Activated CD4-positive, alpha-beta memory T cell treated with anti-CD3 and anti-CD28 coated beads, Interleukin-2, amount 10 ng/mL, durations not matched to agents 7 days and 5 days (primary cell): ENCODE data around the gene SIDT2. TPM values are rescaled to one million over a fixed set of nuclear protein-coding genes. Genes with fewer than 3 reads are reported as not detected.

ENCODE experiments used
- CTCF ChIA-PET: fragments of 350-600 bp; sonication (Branson Sonifier 250); formaldehyde crosslinking; loops from one replicate; lab custom pipeline; 2021; ENCODE audit warnings: antibody characterized with exemption, inconsistent platforms; lab: Charles Lee
- POLR2A ChIA-PET: fragments of 350-600 bp; sonication (Branson Sonifier 250); formaldehyde crosslinking; loops from one replicate; lab custom pipeline; 2021; ENCODE audit warnings: antibody characterized with exemption; lab: Charles Lee
- DNase-seq: peaks from one replicate; pipeline ENCODE4 v3.0.0-alpha.2; 2020
- H3K27ac Mint-ChIP-seq: one replicate; pipeline ENCODE4 v1.8.0; 2021; ENCODE audit warnings: mild to moderate bottlenecking, mixed read lengths
- H3K27me3 Mint-ChIP-seq: one replicate; pipeline ENCODE4 v1.8.0; 2021; ENCODE audit warnings: mixed read lengths
- H3K36me3 Mint-ChIP-seq: one replicate; pipeline ENCODE4 v1.8.0; 2021; ENCODE audit warnings: low read depth, mixed read lengths
- H3K4me1 Mint-ChIP-seq: one replicate; pipeline ENCODE4 v1.8.0; 2021; ENCODE audit warnings: mixed read lengths
- H3K4me3 Mint-ChIP-seq: one replicate; pipeline ENCODE4 v1.8.0; 2021; ENCODE audit warnings: mild to moderate bottlenecking, mixed read lengths
- H3K9me3 Mint-ChIP-seq: one replicate; pipeline ENCODE4 v1.8.0; 2021; ENCODE audit warnings: mixed read lengths
- total RNA-seq, 2 experiments: library from RNA; stranded (reverse); gene quantifications; one replicate each; pipeline ENCODE4 v1.2.3, GENCODE V29; 2021

The SIDT2 gene
- total RNA-seq, 2 experiments from 2014 or later, result 38.1 to 42.9 TPM

DNA sequence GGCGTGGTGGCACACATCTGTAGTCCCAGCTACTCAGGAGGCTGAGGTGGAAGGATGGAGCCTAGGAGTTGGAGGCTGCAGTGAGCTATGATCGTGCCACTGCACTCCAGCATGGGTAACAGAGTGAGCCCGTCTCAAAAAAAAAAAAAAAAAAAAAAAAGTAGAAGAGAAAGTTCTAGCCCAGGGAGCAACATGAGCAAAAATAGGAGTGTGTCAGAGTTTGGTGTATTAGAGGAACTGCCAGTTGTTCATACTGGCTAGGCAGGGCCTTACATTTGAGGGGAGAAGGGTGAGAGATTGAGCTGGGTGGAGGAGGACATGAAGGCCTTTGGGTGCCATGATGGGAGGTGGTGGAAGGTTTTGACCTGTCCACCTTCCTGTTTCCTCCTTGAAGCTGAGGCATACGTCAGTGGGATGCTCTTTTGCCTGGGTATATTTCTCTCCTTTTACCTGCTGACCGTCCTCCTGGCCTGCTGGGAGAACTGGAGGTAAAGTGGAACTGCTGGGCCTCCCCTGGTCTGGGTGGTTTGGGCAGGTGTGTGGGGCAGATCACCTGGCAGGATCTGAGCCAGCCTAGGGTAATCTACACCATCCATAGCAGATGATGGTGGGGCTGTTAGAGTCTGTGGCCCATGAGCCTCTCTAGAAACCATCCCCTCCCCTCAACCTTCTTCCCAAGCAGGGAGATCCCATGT, 7.3 kb downstream of the SIDT2 start:
- no peak overlapping the region for H3K4me3 Mint-ChIP-seq
- peaks cover 4% of the 10 kb centered on the region for H3K4me1 Mint-ChIP-seq
- no peak overlapping the region for H3K27ac Mint-ChIP-seq
- H3K9me3 Mint-ChIP-seq, result no peaks in the 10 kb centered on the region
- CTCF ChIA-PET, result interaction anchor here (0.6 to 0.8 kb wide), 3 partner anchors 40 to 1313 kb away, joined by 3 to 4 read pairs (median 3); no protein-coding TSS in a partner anchor
- DNase-seq, result no peak
- H3K36me3 Mint-ChIP-seq, result peaks cover 18% of the 10 kb centered on the region
- H3K27me3 Mint-ChIP-seq, result no peaks in the 10 kb centered on the region
- POLR2A ChIA-PET, result interaction anchor here (0.6 kb wide), 1 partner anchor 745 kb away, joined by 3 read pairs; no protein-coding TSS in a partner anchor

- no peak for DNase-seq
- ChIA-PET CTCF (interaction anchor here (0.6 kb wide), 2 partner anchors 297 to 1312 kb away, joined by 3 read pairs; no protein-coding TSS in a partner anchor), POLR2A (no interaction called here)
- Mint-ChIP-seq H3K27me3 (no peaks in the 10 kb centered on the region), H3K4me3 (no peak overlapping the region), H3K9me3 (no peaks in the 10 kb centered on the region), H3K4me1 (no peaks in the 10 kb centered on the region), H3K27ac (no peak overlapping the region), H3K36me3 (peaks cover 18% of the 10 kb centered on the region)
Measured at GRCh38 chr11:117186431-117186761, 7.9 kb downstream of the SIDT2 start.

DNA sequence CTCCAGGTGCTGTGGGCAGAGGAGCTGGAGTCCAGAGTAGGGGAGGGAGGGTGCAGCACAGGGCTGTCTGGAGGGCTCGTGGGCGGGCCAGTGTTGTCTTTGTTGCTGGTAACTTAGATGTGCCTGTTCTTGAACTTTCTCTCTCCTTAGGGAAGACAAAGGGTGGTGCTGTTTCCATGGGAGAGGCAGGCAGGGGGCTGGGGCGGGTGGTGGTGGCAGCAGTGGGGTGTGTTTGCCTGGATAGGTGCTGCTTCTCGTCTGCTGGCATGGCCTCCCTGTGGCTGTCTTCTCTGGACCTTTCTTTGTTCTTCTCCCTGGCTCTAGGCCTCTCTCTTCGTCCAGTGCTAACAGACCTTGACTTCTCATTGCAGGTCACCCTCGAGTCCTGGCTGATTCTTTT, 8.5 kb downstream of the SIDT2 start:
- no peak overlapping the region for H3K4me3 Mint-ChIP-seq
- H3K4me1 Mint-ChIP-seq, result no peaks in the 10 kb centered on the region
- peaks cover 23% of the 10 kb centered on the region for H3K36me3 Mint-ChIP-seq
- ChIA-PET CTCF (no interaction called here), POLR2A (no interaction called here)
- H3K9me3 Mint-ChIP-seq, result no peaks in the 10 kb centered on the region
- no peak for DNase-seq
- H3K27me3 Mint-ChIP-seq, result no peaks in the 10 kb centered on the region
- H3K27ac Mint-ChIP-seq, result no peak overlapping the region

GRCh38 chr11:117187428-117187798, 8.9 kb downstream of the SIDT2 start:
- ChIA-PET CTCF (no interaction called here), POLR2A (no interaction called here)
- H3K4me1 Mint-ChIP-seq, result no peaks in the 10 kb centered on the region
- H3K4me3 Mint-ChIP-seq, result no peak overlapping the region
- H3K27ac Mint-ChIP-seq, result no peak overlapping the region
- H3K9me3 Mint-ChIP-seq, result no peaks in the 10 kb centered on the region
- H3K27me3 Mint-ChIP-seq, result no peaks in the 10 kb centered on the region
- H3K36me3 Mint-ChIP-seq, result peaks cover 25% of the 10 kb centered on the region
- no peak for DNase-seq

DNA sequence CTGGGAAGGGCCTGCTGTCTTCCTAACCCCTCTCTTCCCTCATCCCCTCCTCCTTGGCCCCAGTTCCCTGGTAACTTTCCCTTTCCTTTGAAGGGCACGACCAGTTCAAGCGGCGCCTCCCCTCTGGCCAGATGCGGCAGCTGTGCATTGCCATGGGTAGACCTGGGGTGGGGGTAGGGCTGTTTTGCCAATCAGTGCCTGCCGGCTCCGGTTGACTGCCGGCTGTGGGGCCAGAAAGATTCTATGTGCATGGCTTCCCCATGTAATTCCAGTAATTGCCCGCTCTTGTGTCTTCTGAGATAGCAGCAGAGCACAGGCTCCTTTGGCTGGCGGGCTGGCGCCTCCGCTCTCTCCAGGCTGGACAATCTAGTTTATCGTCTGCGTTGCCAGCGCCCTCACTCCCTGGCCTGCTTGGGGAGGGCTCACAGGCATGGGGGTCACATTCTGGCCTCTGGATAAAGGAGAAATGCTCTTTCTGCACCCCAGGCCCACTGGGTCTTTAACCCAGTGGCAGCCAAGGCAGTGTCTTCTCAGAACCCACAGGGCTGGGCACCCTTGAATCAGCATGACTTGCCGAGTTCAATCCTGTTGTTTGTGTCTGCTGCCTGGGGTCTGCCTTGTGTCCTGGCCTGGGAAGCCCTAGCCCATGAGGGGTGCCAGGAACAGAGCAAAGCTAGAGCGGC, 9.4 kb downstream of the SIDT2 start:
- ChIA-PET CTCF (no interaction called here), POLR2A (interaction anchor here (1.0 to 1.8 kb wide), 2 partner anchors 9 to 14 kb away, joined by 3 read pairs; no protein-coding TSS in a partner anchor)
- no peak for DNase-seq

GRCh38 chr11:117188620-117189081, 10.1 kb downstream of the SIDT2 start:
- H3K4me1 Mint-ChIP-seq, result peaks cover 2% of the 10 kb centered on the region
- no peaks in the 10 kb centered on the region for H3K27me3 Mint-ChIP-seq
- H3K27ac Mint-ChIP-seq, result no peak overlapping the region
- CTCF ChIA-PET, result no interaction called here
- peaks cover 23% of the 10 kb centered on the region for H3K36me3 Mint-ChIP-seq
- H3K4me3 Mint-ChIP-seq, result no peak overlapping the region
- DNase-seq, result no peak
- no peaks in the 10 kb centered on the region for H3K9me3 Mint-ChIP-seq
- POLR2A ChIA-PET, result interaction anchor here (0.6 to 1.8 kb wide), 3 partner anchors 9 to 838 kb away, joined by 3 read pairs; no protein-coding TSS in a partner anchor

More for the DNA sequence above, 9.4 kb downstream of the SIDT2 start:
- Mint-ChIP-seq H3K4me1 (peaks cover 1% of the 10 kb centered on the region), H3K27me3 (no peaks in the 10 kb centered on the region), H3K27ac (no peak overlapping the region), H3K36me3 (peaks cover 25% of the 10 kb centered on the region), H3K4me3 (no peak overlapping the region), H3K9me3 (no peaks in the 10 kb centered on the region)

DNA sequence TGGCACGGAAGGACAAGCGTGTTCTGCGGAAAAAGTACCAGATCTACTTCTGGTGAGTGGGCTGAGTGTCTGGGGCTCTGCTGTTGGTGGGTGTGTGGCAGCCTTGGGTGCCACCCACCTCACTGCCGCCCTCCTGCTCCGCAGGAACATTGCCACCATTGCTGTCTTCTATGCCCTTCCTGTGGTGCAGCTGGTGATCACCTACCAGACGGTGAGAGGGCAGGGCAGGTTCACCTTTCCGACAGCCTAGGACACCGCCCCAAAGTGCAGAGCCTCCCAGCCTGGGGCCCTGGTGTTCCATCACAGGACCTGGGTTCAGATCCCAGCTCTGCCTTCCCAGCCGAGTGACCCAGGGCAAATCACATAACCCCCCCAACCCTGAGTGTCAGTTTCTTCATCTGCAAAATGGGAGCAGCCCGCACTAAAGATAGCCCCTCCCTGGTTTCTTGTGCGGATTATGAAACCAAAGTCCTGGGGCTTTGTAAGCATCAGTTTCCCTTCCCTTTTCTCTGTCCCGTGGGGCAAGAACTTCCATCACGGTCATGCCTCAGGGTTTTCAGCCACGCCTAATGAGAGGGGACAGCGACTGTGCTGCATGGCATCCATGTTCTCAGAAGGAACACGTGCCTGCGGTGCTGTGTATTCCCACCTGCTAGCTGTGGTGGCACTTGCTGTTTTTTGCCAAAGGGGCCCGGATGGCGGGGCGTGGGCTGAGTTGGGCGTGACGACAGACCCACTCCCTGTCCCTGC, 10.8 kb downstream of the SIDT2 start:
- no peak overlapping the region for H3K27ac Mint-ChIP-seq
- CTCF ChIA-PET, result interaction anchor here (0.9 kb wide), 1 partner anchor 9 kb away, joined by 3 read pairs; no protein-coding TSS in a partner anchor
- peaks cover 16% of the 10 kb centered on the region for H3K36me3 Mint-ChIP-seq
- H3K27me3 Mint-ChIP-seq, result no peaks in the 10 kb centered on the region
- no peaks in the 10 kb centered on the region for H3K9me3 Mint-ChIP-seq
- no peak overlapping the region for H3K4me3 Mint-ChIP-seq
- H3K4me1 Mint-ChIP-seq, result peaks cover 2% of the 10 kb centered on the region
- no peak for DNase-seq
- POLR2A ChIA-PET, result interaction anchor here (0.6 to 1.8 kb wide), 3 partner anchors 10 to 837 kb away, joined by 3 read pairs; no protein-coding TSS in a partner anchor

- ChIA-PET POLR2A (no interaction called here), CTCF (interaction anchor here (0.9 kb wide), 1 partner anchor 10 kb away, joined by 3 read pairs; no protein-coding TSS in a partner anchor)
- DNase-seq, result no peak
Measured at GRCh38 chr11:117189941-117190544, 11.5 kb downstream of the SIDT2 start.

DNA sequence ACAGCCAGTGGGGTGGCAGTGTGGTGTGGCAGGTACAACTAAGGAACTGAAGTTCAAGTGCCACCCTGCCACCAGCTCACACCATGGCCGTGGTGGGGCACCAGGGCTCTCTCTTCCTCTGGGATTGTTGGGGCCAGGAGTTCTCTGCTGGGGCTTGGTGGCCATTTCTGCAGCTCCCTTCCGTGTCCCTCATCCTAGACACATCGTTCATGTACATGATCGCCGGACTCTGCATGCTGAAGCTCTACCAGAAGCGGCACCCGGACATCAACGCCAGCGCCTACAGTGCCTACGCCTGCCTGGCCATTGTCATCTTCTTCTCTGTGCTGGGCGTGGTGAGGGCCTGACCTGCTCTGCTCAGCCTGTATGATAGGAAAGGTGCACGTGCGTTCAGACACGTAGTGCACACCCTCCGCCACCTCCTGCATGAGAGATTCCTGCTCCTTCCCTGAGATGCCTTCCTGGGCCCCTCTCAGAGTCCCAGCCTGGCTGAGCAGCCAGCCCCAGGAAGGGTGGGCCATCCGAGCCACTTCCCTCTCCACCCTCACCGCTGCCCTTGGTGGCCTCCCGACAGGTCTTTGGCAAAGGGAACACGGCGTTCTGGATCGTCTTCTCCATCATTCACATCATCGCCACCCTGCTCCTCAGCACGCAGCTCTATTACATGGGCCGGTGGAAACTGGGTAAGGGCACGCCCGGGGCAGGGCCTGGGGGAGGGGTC, 13.3 kb downstream of the SIDT2 start:
- DNase-seq, result no peak
- peaks cover 6% of the 10 kb centered on the region for H3K4me1 Mint-ChIP-seq
- H3K9me3 Mint-ChIP-seq, result no peaks in the 10 kb centered on the region
- H3K4me3 Mint-ChIP-seq, result no peak overlapping the region
- POLR2A ChIA-PET, result interaction anchor here (1.1 kb wide), 1 partner anchor 18 kb away, joined by 5 read pairs; no protein-coding TSS in a partner anchor
- H3K36me3 Mint-ChIP-seq, result peaks cover 16% of the 10 kb centered on the region
- no peak overlapping the region for H3K27ac Mint-ChIP-seq
- CTCF ChIA-PET, result no interaction called here
- no peaks in the 10 kb centered on the region for H3K27me3 Mint-ChIP-seq

More at GRCh38 chr11:117189941-117190544, 11.5 kb downstream of the SIDT2 start:
- Mint-ChIP-seq H3K27me3 (no peaks in the 10 kb centered on the region), H3K9me3 (no peaks in the 10 kb centered on the region), H3K4me3 (no peak overlapping the region), H3K4me1 (peaks cover 3% of the 10 kb centered on the region), H3K27ac (no peak overlapping the region), H3K36me3 (peaks cover 16% of the 10 kb centered on the region)

DNA sequence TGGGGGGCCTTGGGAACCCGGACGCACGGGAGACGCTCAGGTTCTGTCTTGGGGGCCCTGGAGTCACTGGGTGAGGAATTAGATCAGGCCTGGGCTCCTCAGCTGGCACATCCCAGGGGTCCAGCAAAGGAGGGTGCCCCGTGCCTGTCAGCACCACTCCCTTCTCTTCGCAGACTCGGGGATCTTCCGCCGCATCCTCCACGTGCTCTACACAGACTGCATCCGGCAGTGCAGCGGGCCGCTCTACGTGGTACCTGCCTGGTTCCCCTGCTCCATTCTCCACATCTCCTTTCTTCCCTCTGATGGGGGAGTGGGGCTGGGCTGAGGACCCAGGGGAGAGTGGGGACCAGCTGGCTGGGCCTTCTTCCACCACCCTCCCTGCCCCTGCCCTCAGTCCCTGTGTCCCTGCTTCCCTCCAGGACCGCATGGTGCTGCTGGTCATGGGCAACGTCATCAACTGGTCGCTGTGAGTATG, 13.9 kb downstream of the SIDT2 start:
- no peaks in the 10 kb centered on the region for H3K27me3 Mint-ChIP-seq
- CTCF ChIA-PET, result interaction anchor here (0.7 to 1.0 kb wide), 2 partner anchors 12 to 30 kb away, joined by 3 read pairs; no protein-coding TSS in a partner anchor

GRCh38 chr11:117193130-117194020, 14.8 kb downstream of the SIDT2 start:
- no peak overlapping the region for H3K4me3 Mint-ChIP-seq
- peaks cover 6% of the 10 kb centered on the region for H3K4me1 Mint-ChIP-seq
- no peaks in the 10 kb centered on the region for H3K9me3 Mint-ChIP-seq
- H3K36me3 Mint-ChIP-seq, result peaks cover 16% of the 10 kb centered on the region
- POLR2A ChIA-PET, result interaction anchor here (1.2 kb wide), 1 partner anchor 15 kb away, joined by 3 read pairs; the partner anchor contains the start of gene SIDT2
- no peak overlapping the region for H3K27ac Mint-ChIP-seq
- H3K27me3 Mint-ChIP-seq, result no peaks in the 10 kb centered on the region
- CTCF ChIA-PET, result interaction anchor here (0.7 to 1.0 kb wide), 4 partner anchors 9 to 34 kb away, joined by 3 read pairs; no protein-coding TSS in a partner anchor
- DNase-seq, result no peak

More for the DNA sequence above, 13.9 kb downstream of the SIDT2 start:
- DNase-seq, result no peak
- H3K27ac Mint-ChIP-seq, result no peak overlapping the region
- no peak overlapping the region for H3K4me3 Mint-ChIP-seq
- H3K36me3 Mint-ChIP-seq, result peaks cover 16% of the 10 kb centered on the region
- H3K4me1 Mint-ChIP-seq, result peaks cover 6% of the 10 kb centered on the region
- POLR2A ChIA-PET, result no interaction called here
- H3K9me3 Mint-ChIP-seq, result no peaks in the 10 kb centered on the region
